HG02588 (cell line): Measurements from ENCODE around the gene GPR68.
"Not testable (repeated sequence)": the region's sequence is repeated elsewhere in the genome, so short reads cannot be mapped to it uniquely, and the experiment has no call there.

Experiments used
- ATAC-seq: cut with Tn5 transposase; IDR thresholded peaks from one replicate; pipeline ENCODE4 v1.9.1; 2021; ENCODE audit warnings: mild to moderate bottlenecking, moderate library complexity; ENCODE audit not compliant: unreplicated experiment

Gene GPR68

DNA sequence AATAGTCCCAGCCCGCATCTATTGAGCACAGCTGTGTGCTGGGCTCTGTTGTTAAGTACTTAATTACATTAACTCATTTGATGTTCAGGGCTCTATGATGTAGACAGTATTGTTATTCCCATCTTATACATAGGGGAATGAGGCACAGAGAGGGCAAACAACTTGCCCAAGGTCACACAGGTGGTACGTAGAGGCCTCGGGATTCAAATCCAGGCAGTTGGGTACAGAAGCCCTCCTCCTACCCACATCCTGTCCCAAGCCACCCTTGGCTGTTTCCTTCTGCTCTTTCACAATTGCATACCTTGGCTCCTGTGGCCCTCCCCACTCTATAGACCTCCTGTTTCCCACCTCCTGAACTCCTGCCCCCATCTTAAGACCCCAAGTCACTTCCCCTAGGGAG lies 10.0 kb upstream of the GPR68 start:
- no peak for ATAC-seq

DNA sequence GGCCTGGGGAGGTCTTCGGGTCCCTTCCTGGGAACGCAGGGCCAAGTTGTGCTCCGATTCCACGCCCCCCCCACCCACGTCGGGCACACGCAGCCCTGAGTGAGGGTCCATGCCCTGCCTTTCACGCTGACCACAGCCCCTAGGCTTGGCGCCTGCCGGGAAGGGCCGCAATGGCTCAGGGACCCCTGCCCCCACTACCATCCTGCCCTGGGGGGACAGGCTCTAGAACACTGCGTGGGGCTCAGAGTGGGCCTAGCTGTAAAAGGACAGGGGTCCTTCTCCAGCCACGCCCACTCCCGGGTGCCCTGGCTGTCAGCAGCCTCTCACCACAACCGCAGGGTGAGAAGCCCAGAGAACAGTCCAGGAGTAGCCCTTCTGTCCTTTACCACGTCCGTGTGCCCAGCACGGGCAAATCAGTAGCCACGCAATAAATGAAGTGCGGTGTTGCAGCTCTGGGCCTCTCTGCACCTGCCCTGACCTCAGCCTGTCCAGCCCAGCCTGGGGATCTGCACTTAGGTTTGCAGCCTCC lies 9.4 kb upstream of the GPR68 start:
- ATAC-seq = no peak

DNA sequence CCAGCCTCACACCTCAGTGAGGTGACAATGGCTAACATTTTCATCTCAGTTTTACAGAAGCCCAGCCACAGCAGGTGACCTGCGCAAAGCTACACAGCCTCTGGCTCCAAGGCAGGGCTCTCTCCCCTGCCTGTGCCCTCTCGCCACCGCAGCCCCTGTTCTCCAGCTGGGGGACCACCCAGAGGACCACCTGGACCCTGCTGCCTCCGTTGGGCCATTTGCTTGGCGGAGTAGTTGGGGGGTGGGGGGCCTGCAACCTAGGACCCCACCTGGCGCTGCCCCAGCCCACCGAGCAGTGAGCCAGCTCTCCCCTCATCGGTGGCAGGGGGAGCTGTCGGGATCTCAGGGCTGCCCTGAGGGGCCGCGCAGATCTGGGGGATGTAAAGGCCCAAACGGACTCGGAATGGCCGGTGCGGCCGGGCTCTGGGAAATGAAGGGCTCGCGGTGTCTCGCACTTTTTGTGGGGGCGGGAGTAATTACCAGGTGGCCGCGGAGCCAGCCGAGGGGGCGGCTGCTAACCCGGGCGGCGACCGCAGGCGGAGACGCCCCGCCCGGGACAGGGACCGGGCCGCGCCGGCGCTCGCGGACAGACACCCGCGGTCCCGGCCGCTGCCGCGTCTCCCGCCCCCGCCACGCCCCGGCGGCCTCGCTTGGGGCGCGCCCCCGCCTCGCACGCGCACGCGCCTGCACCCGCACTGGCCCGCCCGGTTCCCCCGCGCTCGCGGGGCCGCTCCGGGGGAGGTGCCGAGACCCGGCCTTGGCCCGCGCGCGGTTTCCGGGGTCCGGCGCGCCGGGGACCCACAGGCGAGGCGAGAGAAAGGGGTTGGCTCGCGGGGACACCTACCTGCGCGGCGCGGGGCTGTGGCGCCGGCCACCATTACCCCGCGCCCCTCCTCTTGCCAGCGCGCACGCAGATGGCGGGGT lies 8.6 kb upstream of the GPR68 start:
- ATAC-seq = peak; percentile 37

DNA sequence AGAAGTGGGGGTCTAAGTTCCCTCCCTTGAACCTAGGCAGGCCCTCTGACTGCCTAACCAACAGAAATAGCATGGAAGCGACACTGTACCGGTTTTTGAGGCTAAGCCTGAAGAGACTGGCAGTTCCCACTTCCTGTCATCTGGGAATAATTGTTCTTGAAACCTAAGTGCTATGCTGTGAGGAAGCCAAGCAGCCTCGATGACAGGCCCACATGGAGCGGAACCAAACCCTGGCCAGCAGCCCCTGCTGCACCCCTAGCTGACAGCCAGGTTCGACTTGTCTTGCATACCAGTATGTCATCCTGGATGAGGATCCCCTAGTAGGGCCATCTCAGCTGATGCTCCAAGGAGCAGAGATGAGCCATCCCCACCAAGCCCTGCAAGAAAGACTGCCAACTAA lies 6.4 kb upstream of the GPR68 start:
- ATAC-seq = no peak

DNA sequence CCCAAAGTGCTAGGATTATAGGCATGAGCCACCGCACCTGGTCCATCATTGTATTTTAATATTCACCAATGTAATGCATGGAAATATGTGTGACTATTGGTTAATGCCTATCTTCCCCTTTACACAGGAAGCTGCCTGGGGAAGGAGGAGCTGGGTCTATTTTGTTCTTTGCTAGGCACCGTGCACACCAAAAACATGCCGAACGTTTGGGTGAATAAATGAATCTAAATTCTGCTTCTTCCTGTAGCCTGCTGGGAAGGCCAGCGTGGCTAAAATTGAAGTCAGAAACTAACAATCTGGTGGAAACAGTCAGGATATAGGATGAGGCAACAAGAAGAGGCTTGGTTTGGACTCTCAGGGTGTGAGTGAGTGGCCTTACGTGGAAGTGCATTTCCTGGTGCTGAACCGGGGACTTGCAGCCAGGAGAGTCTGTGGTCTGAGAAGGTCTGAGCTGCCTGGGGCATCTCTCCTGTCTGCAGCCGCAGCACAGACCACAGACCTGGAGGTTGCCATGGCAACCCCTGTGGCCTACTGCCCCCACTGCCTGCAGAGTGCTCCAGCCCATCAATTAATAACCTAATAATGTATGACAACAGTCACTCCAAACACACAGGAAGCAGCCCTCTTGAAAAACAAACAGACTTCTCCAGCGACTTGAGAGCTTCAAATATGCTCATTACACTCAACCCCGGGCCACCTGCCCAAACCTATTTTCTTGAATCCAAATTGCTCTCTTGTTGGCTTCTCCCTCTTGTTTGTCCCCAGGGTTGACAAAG lies 5.5 kb upstream of the GPR68 start:
- peak; percentile 76 for ATAC-seq

DNA sequence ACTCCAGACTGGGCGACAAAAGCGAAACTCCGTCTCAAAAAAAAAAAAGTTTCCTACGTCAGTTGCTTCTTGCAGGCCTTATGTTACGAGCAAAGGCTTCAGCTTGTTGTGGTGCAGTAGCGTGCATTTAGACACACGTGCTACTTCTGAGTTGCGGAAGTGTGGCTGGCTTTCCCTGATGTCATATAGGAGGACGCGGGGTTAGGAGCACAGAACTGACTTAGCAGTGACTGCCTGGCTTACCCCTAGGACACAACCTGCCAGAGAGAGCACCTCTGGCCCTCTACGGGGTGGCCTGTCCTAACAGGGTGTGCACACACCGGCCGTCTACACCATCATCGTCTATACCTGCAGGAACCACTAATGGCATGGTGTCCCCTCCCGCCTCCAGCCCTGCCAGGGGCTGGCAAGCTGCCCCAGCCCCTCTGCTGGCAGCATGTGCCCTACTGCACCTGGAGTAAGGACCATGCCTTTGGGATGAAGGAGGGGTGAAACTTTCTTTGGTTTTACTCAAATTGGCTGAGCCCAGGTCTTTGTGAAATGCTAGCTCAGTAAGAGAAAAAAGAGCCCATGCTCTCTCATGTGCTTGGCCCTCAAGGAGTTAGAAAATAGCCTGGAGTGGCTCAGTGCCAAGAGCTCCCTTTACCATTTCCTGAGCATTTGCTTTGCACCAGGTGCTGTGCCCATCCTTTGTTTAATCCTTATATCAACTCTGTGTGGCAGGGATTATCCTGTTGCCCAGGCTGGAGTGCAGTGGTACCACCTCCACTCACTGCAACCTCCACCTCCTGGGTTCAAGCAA lies 1.7 kb upstream of the GPR68 start:
- no peak for ATAC-seq

DNA sequence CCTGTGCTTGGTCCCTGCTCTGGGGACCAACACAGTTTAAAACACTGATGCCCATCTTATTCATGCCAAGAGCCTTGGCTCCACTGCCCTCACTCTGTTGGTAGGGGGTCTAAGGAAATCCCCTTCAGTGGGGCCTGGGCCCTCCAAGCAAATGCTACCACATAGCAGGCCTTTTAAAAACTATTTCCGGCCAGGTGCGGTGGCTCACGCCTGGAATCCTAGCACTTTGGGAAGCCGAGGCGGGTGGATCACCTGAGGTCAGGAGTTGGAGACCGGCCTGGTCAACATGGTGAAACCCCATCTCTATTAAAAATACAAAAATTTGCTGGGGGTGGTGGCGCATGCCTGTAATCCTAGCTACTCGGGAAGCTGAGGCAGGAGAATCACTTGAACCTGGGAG lies 1.1 kb upstream of the GPR68 start:
- not testable (repeated sequence) for ATAC-seq

DNA sequence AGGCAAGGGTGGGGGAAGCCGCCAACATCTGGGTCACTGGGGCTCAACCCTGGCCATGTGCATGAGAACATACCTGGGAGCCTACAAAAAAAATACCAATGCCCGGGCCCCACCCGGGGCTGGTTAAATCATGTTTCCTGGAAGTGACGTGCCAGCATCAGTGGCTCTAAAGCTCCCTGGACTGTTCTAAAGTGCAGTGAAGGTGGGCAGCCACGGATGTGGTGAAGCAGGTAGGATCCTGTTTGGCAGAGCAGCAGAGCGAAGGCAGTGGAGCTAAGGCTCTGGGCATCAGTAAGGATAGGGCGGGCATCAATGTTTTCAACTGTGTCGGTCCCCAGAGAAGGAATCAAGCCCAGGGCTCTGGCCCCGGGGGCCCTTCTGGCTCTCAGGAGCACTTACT lies 525 bp upstream of the GPR68 start:
- ATAC-seq = no peak

DNA sequence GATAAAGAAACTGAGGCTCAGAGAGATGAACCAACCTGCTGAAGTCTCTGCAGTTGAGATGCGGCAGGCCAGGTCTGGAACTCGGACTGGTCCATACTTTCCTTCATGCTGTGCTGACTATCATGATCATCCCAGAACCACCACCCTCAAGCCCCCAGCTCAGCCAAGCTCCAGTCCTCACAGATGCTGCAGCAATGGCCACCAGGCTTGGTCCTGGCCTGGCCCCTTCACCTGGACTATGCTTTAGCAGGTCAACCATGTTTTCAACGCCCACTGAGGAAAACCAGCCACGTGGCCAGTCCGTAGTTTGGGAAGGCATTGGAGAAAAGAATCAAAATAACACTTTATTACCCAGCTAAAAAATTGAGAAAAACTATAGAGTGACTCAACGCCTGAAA lies 1.4 kb downstream of the GPR68 start:
- no peak for ATAC-seq

DNA sequence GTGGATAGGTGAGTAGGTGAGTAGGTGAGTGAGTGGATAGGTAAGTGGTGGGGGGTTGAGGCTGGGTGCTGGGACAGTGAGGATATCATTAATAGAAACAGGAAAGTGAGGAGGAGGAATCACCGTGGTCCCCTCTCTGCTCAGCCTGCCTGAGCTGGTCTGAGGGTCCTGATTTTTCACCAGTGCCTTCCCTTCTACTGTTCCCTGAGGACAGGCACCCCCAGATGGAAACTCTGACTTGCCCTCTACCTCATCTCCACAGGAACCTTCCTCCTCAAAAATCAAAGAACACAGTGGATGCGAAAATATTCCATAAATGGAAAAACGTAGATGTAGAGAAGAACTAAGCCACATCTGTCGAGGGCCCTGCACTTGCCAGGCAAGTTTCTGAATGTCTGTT lies 1.9 kb downstream of the GPR68 start:
- no peak for ATAC-seq

DNA sequence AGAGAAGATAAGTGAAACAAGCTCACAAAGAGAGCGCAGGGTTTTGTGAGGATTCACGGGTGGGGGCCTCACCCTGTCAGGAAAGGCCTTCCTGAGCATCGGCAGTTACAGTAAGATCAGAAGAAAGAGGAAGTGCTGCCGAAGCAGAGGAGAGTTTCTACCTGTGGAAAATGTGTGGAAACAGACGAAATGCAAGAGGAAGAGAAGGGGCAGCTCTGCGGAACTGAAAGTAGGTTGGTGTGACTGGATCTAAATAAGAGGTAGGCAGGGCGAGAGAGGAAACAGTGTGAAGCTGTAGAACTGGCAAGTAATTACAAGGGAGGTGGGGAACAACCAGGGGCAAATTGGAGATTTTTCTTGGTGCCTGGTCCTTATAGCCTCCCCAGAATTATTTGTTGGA lies 2.6 kb downstream of the GPR68 start:
- peak; percentile 48 for ATAC-seq

DNA sequence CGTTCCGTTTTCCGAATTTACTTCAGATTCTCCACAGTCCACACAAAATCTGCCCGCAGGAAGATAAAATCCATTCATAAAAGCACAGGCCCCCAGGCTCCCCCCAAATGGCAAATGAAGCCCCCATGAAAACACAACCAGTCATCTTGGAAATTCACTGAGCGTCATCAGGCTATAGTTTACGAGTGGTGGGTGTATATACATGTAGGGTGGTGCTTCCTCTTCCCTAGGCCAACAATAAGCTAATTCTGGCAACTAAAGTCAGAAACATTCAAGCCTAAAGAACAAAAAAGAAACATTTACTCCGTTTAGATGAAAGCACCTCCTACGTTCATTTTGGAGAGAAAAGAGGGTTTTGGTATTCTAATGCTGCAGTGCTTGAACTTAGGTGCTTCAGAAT lies 5.8 kb downstream of the GPR68 start:
- ATAC-seq = no peak

DNA sequence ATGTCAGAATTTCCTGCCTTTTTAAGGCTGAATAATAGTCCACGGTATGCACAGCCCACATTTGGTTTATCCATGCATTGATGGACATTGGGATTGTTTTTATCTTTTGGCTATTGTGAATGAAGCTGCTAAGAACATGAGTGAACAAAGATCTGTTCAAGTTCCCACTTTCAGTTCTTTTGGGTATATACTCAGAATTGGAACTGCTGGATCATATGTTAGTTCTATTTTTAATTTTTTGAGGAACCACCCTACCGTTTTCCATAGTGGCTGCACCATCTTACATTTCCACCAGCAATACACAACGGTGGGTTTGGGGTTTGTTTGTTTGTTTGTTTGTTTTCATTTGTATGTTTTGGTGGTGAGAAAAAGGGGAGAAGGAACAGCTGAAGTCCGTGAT lies 6.4 kb downstream of the GPR68 start:
- ATAC-seq = no peak

DNA sequence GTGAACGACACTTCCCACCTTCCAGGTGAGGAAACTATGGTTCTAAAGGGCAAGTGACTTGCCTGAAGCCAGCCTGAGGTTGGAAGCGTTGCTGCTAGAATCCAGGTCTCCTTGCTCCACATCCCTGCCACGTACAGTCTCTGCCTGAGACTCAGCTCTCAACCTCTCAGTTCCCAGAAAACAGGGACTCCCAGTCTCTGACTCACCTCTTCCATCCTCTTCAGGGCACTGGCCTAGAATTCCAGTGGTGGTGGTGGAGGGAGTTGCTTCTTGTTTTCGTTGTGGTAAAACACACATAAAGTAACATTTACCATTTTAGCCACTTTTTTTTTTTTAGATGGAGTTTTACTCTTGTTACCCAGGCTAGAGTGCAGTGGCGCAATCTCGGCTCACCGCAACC lies 7.3 kb downstream of the GPR68 start:
- ATAC-seq = no peak

DNA sequence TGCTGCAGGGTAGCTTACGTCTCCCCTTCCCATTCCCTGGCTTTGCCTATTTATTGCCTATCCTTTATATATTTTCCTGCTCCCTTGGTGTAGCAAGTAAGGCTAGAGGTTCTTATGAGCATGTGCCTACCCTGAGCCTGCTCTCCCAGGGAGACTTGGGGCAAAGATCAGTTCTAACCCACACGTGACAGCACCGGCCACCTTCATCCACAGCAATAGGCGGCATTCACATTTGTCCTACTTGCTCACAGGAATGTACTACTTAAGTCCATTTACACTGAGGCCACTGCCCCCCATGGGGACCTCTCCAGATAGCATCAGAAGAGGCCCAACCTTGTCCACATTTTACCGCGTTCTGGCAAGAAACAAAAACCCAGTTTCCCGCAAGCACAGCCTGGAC lies 8.7 kb downstream of the GPR68 start:
- no peak for ATAC-seq

DNA sequence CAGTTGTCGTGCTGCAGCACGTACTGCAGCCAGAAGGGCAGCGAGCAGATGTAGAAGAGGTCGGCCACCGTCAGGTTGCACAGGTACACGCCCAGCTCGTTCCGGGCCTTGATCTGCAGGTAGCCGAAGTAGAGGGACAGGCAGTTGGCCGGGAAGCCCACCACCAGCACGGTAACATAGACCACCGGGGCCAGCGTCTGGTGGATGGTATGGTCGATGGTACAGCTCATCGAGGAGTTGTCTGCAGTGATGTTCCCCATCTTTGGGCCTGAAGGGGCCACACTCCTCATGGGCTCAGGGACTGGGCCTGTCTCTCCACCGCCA lies 9.8 kb downstream of the GPR68 start:
- no peak for ATAC-seq

DNA sequence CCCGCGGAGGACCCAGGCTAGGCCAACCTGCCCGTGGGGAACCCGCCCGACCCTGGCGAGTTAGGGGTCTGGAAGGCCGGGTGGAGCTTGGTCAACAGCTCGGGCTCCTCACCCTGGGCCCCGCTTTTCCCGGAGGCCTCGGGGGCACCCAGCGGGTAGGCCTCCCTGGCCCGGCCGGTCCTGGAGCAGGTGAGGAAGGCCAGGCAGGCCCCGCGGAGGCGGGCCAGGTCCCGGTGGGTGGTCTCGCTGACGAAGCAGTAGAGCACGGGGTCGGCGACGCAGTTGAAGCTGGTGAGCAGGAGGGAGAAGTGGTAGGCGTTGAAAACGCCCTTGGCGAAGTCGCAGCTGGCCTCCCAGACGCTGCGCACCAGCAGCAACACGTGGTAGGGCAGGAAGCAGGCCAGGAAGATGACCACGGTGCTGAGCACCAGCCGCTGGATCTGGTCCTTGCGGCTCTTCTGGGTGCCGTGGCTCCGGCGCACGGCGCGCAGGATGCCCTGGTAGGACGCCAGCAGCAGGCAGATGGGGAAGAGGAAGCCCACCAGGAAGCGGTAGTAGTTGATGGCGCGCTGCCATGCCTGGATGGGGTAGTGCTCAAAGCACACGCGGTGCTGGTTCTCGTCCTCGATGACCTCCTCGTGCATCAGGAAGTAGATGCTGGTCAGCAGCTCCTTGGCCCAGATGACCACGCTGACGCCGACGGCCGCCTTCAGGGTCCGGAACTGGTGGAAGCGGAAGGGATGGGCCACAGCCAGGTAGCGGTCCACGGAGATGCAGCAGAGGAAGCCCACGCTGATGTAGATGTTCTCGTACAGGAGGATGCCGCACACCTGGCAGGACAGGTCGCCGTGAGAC lies 10.3 kb downstream of the GPR68 start:
- no peak for ATAC-seq

DNA sequence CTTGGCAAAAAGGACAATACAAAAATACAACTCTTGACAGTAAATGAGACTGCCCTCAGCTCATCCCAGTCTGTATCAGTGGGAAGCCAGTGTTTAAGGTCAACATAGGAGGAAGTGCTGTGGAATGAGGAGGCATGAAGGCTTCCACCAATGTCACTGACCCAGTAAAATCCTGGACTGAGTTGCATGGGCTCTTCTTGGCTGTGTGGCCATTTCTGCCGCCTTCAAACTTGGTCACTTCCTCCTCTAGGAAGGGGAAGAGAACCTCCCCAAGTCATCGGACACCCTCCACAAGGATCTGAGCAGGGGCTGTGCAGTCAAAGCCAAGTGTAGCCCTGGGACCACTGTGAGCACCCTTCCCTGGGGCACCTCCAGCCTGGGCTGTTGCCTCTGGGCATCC lies 11.9 kb downstream of the GPR68 start:
- ATAC-seq = no peak

DNA sequence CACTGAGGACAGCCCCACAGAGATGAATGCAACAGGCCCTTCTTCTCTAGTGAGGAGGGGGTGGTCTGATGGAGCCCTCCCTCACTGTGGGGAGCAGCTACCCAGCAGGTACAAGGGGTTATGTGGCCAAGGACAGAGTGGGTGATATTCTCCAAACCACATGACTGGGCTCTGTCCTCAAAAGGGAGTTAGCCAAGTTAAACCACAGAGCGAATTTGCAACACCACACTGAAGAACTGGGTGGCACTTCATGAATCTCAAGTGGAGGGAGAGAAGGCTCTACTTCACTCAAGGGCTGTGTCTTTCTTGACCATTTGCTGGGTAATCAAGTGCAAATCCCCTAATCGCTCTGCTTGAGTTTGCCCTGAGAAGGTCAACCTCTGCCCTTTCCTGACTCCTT lies 12.5 kb downstream of the GPR68 start:
- ATAC-seq = no peak

DNA sequence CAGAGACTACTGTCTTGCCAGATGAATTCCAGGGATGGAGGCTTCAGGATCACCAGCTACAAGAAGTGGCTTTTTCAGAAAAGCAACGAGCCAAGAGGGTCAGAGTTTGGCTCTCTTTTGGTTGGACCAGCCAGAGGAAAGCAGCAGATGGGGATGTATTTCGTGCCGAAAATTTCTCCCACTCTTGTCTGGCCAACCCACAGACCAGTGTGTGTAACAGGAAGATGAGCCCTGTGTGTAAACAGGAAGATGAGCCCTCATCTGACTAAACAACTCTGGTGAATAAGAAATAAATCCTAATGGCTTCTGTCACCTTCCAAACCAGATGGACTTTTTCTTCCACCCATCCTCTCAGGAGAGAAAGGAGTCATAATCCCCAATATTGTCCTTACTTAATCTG lies 13.1 kb downstream of the GPR68 start:
- ATAC-seq = no peak
